HepG2 (cell line): ENCODE data around the gene CCDC117. TPM values are rescaled to one million over a fixed set of nuclear protein-coding genes. Genes with fewer than 3 reads are reported as not detected.

ENCODE experiments used
- BORCS8-MEF2B ChIP-seq: sonication (generic); formaldehyde crosslinking; IDR thresholded peaks from 2 replicates; pipeline ENCODE4 v1.8.0; 2022; ENCODE audit warnings: mild to moderate bottlenecking, missing genetic modification reagents
- KAT7 ChIP-seq: IDR thresholded peaks from 2 replicates; pipeline ENCODE4 v1.6.1; 2018; ENCODE audit warnings: borderline replicate concordance, missing compliant biosample characterization
- MAFF ChIP-seq: IDR thresholded peaks from 2 replicates; pipeline ENCODE4 v1.6.1; 2011; ENCODE audit warnings: low read depth, low read length, improper control_type of control experiment
- MZF1 ChIP-seq: sonication (generic); formaldehyde crosslinking; IDR thresholded peaks from 2 replicates; pipeline ENCODE4 v1.8.1; 2023; ENCODE audit warnings: mild to moderate bottlenecking, missing genetic modification reagents, borderline replicate concordance
- NKX3-1 ChIP-seq: sonication (generic); formaldehyde crosslinking; IDR thresholded peaks from 2 replicates; pipeline ENCODE4 v1.5.0; 2020; ENCODE audit warnings: missing genetic modification reagents
- RBM22 ChIP-seq: fragments of 200-400 bp; formaldehyde crosslinking; optimal IDR thresholded peaks from 2 replicates; pipeline ENCODE3; 2017; ENCODE audit warnings: mild to moderate bottlenecking, low read length, moderate library complexity
- SRSF4 ChIP-seq: fragments of 200-400 bp; formaldehyde crosslinking; IDR thresholded peaks from one replicate; pipeline ENCODE4 v1.6.1; 2018; ENCODE audit warnings: mild to moderate bottlenecking, low read depth, low read length, moderate library complexity; ENCODE audit not compliant: poor library complexity, severe bottlenecking
- TBP ChIP-seq: sonication (generic); formaldehyde crosslinking; IDR thresholded peaks from 2 replicates; pipeline ENCODE4 v1.5.0; 2020; ENCODE audit warnings: missing genetic modification reagents
- ZNF180 ChIP-seq: sonication (generic); formaldehyde crosslinking; IDR thresholded peaks from 2 replicates; pipeline ENCODE4 v1.4.0; 2020; ENCODE audit warnings: low read depth, missing genetic modification reagents, borderline replicate concordance
- ZNF274 ChIP-seq: sonication (generic); formaldehyde crosslinking; IDR thresholded peaks from 2 replicates; pipeline ENCODE4 v1.5.1; 2020; ENCODE audit warnings: mild to moderate bottlenecking, missing genetic modification reagents
- ZNF652 ChIP-seq: IDR thresholded peaks from 2 replicates; pipeline ENCODE4 v1.6.1; 2016; ENCODE audit warnings: low read depth, borderline replicate concordance
- ZNF776 ChIP-seq: sonication (generic); formaldehyde crosslinking; IDR thresholded peaks from 2 replicates; pipeline ENCODE4 v1.4.0; 2020; ENCODE audit warnings: mild to moderate bottlenecking, missing genetic modification reagents
- polyA plus RNA-seq, 8 experiments: library from polyadenylated mRNA; depleted of rRNA in 3 of 8; stranded (reverse) in 7 of 8; unstranded in 1 of 8; fragments of >200 nt; fragmentation: Illumina TruSeq in 4 of 8; extraction: Trizol in 4 of 8; gene quantifications; 2 replicates each; pipeline versions ENCODE4 v1.2.1 to v1.2.3, GENCODE V29; 2011 to 2016; ENCODE audit warnings: low read depth in 4 of 8, missing spikeins in 1 of 8, mixed read lengths in 1 of 8; ENCODE audit not compliant: insufficient read depth in 1 of 8
- total RNA-seq, 5 experiments: library from RNA; depleted of rRNA; stranded (reverse); fragments of >200 nt; fragmentation: Illumina TruSeq; extraction: Trizol; gene quantifications; 2 replicates each; pipeline ENCODE4 v1.2.3, GENCODE V29; 2016; ENCODE audit warnings: low read depth in 1 of 5
- TF ChIP-seq, protein P1 (sequence below): sonication (generic); formaldehyde crosslinking; conservative IDR thresholded peaks from 2 replicates; pipeline ENCODE4 v1.4.0; 2020; ENCODE audit warnings: missing genetic modification reagents
- TF ChIP-seq, protein P2 (sequence below): sonication (generic); formaldehyde crosslinking; IDR thresholded peaks from 2 replicates; pipeline ENCODE4 v1.4.0; 2020; ENCODE audit warnings: missing genetic modification reagents
- TF ChIP-seq, protein P3 (sequence below): IDR thresholded peaks from 2 replicates; pipeline ENCODE4 v1.6.1; 2012; ENCODE audit warnings: inconsistent platforms
- TF ChIP-seq, protein P4 (sequence below): sonication (generic); formaldehyde crosslinking; IDR thresholded peaks from one replicate; pipeline ENCODE4 v1.5.1; 2020; ENCODE audit warnings: mild to moderate bottlenecking, missing genetic modification reagents; ENCODE audit errors: not compliant biosample characterization

Gene CCDC117
- total and polyA plus RNA-seq, 2 of the 13 experiments (the other 11 are each of a cell fraction or from before 2014, with no cell fraction given) = 12.6 to 34.2 TPM

DNA sequence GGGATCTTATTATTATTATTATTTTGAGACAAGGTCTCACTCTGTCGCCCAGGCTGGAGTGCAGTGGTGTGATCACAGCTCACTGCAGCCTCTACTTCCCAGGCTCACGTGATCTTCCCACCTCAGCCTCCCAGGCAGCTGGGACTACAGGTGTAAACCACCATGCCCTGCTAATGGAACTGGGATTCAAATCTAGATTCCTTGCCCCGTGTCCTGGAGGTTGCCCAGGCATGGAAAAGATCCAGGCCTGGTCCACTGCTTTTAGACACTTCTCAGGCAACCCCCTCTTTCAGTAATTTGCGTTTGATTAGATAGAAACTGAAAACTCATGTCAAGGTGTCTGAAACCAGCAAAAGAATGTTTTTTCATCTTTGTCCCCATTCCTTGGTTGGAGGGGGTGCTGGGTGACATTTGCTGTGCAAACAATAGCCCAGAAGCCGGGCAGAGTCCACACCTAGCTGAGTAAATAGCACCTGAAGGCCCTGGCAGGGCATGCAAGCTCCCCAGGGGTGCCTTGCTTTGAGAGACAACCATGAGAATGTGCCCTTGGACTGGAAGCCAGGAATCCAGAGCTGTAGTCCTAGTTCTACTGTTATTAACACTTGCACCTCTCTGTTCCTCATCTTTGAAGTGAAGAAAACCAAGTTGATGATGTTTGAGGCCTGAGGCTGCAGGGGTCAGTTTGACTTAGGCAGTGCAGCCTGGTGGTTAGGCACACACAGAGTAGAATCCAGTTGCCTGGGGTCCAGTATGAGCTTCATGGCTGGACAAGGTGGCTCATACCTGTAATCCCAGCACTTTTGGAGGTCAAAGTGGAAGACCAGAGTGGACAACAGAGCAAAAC, 47.0 kb downstream of the CCDC117 start (continued):
- TF ChIP-seq, protein P1, sequence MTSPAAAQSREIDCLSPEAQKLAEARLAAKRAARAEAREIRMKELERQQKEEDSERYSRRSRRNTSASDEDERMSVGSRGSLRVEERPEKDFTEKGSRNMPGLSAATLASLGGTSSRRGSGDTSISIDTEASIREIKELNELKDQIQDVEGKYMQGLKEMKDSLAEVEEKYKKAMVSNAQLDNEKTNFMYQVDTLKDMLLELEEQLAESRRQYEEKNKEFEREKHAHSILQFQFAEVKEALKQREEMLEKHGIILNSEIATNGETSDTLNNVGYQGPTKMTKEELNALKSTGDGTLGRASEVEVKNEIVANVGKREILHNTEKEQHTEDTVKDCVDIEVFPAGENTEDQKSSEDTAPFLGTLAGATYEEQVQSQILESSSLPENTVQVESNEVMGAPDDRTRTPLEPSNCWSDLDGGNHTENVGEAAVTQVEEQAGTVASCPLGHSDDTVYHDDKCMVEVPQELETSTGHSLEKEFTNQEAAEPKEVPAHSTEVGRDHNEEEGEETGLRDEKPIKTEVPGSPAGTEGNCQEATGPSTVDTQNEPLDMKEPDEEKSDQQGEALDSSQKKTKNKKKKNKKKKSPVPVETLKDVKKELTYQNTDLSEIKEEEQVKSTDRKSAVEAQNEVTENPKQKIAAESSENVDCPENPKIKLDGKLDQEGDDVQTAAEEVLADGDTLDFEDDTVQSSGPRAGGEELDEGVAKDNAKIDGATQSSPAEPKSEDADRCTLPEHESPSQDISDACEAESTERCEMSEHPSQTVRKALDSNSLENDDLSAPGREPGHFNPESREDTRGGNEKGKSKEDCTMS = no peak
- TF ChIP-seq RBM22 (no peak), ZNF274 (CRISPR knock-in tag) (no peak), TBP (CRISPR knock-in tag) (no peak), MZF1 (CRISPR knock-in tag) (no peak; the same call in 1 of the 2 replicates), SRSF4 (no peak), ZNF776 (CRISPR knock-in tag) (no peak), NKX3-1 (CRISPR knock-in tag) (no peak), ZNF652 (CRISPR knock-in tag) (peak; percentile 81), BORCS8-MEF2B (CRISPR knock-in tag) (no peak), KAT7 (CRISPR knock-in tag) (no peak), ZNF180 (CRISPR knock-in tag) (no peak), MAFF (no peak)
- TF ChIP-seq, protein P2, sequence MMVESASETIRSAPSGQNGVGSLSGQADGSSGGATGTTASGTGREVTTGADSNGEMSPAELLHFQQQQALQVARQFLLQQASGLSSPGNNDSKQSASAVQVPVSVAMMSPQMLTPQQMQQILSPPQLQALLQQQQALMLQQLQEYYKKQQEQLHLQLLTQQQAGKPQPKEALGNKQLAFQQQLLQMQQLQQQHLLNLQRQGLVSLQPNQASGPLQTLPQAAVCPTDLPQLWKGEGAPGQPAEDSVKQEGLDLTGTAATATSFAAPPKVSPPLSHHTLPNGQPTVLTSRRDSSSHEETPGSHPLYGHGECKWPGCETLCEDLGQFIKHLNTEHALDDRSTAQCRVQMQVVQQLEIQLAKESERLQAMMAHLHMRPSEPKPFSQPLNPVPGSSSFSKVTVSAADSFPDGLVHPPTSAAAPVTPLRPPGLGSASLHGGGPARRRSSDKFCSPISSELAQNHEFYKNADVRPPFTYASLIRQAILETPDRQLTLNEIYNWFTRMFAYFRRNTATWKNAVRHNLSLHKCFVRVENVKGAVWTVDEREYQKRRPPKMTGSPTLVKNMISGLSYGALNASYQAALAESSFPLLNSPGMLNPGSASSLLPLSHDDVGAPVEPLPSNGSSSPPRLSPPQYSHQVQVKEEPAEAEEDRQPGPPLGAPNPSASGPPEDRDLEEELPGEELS = peak; percentile 70
- TF ChIP-seq, protein P3, sequence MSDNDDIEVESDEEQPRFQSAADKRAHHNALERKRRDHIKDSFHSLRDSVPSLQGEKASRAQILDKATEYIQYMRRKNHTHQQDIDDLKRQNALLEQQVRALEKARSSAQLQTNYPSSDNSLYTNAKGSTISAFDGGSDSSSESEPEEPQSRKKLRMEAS = peak; percentile 57; the same call in 1 of the 2 replicates
- TF ChIP-seq, protein P4, sequence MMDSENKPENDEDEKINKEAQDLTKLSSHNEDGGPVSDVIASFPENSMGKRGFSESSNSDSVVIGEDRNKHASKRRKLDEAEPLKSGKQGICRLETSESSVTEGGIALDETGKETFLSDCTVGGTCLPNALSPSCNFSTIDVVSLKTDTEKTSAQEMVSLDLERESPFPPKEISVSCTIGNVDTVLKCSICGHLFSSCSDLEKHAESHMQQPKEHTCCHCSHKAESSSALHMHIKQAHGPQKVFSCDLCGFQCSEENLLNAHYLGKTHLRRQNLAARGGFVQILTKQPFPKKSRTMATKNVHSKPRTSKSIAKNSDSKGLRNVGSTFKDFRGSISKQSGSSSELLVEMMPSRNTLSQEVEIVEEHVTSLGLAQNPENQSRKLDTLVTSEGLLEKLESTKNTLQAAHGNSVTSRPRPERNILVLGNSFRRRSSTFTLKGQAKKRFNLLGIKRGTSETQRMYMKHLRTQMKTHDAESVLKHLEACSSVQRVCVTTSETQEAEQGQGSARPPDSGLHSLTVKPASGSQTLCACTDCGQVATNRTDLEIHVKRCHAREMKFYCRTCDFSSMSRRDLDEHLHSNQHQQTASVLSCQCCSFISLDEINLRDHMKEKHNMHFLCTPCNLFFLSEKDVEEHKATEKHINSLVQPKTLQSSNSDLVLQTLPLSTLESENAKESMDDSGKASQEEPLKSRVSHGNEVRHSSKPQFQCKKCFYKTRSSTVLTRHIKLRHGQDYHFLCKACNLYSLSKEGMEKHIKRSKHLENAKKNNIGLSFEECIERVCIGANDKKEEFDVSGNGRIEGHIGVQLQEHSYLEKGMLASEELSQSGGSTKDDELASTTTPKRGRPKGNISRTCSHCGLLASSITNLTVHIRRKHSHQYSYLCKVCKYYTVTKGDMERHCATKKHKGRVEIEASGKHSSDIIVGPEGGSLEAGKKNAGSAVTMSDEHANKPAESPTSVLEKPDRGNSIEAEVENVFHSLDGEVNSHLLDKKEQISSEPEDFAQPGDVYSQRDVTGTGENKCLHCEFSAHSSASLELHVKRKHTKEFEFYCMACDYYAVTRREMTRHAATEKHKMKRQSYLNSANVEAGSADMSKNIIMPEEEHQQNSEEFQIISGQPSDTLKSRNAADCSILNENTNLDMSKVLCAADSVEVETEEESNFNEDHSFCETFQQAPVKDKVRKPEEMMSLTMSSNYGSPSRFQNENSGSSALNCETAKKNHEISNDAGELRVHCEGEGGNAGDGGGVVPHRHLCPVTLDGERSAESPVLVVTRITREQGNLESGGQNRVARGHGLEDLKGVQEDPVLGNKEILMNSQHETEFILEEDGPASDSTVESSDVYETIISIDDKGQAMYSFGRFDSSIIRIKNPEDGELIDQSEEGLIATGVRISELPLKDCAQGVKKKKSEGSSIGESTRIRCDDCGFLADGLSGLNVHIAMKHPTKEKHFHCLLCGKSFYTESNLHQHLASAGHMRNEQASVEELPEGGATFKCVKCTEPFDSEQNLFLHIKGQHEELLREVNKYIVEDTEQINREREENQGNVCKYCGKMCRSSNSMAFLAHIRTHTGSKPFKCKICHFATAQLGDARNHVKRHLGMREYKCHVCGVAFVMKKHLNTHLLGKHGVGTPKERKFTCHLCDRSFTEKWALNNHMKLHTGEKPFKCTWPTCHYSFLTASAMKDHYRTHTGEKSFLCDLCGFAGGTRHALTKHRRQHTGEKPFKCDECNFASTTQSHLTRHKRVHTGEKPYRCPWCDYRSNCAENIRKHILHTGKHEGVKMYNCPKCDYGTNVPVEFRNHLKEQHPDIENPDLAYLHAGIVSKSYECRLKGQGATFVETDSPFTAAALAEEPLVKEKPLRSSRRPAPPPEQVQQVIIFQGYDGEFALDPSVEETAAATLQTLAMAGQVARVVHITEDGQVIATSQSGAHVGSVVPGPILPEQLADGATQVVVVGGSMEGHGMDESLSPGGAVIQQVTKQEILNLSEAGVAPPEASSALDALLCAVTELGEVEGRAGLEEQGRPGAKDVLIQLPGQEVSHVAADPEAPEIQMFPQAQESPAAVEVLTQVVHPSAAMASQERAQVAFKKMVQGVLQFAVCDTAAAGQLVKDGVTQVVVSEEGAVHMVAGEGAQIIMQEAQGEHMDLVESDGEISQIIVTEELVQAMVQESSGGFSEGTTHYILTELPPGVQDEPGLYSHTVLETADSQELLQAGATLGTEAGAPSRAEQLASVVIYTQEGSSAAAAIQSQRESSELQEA (CRISPR knock-in tag) = no peak
